Measurements from ENCODE around the gene NUP98.
A peak's percentile ranks its signal among the peaks of the same experiment; 100 is the strongest.

Gene NUP98

DNA sequence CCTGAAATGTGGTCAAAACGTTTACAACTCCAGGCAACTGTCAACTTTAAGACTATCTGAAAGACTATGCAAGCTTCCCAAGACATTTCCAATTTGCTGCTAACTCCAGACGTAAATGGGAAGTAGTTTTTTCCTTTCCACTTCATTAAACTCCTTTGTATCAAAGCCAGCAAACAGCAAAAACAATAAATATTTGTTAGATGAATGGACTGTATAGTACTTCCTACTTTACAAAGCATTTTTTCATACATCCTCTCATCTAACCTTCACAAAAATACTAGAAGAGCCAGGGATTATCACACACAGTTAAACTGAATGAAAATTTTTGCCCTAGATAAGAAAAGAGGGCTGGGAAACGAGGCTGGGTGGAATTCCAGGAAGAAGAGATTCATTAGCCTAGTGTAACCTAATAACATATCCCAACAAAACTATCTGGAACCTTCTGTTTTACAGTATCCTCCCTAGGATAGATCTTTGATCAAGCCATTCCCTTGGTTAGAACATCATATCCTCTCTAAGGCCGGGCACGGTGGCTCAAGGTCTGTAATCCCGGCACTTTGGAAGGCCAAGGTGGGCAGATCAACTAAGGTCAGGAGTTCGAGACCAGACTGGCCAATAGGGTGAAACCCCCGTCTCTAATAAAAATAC is 10.4 kb downstream of the NUP98 start:
- H3K36me3 ChIP-seq (ENCODE audit: insufficient read depth, low read length): peaks cover 7% of the 10 kb centered on the region; the same call in 1 of the 2 replicates
- peak overlapping the region; percentile 25 for H3K4me3 ChIP-seq (ENCODE audit: low read length, poor library complexity, severe bottlenecking)
- H3K9me2 ChIP-seq (replicated peaks; ENCODE audit: low read depth, low read length): no peaks in the 10 kb centered on the region
- peaks cover 8% of the 10 kb centered on the region; the same call in 1 of the 2 replicates for H3F3A ChIP-seq (ENCODE audit: low read depth)
- H3K9ac ChIP-seq (ENCODE audit: low read depth, low read length, poor library complexity, severe bottlenecking): peak overlapping the region; percentile 6
- H3K9me3 ChIP-seq (ENCODE audit: insufficient read depth, low read depth, low read length): no peaks in the 10 kb centered on the region
- H3K27me3 ChIP-seq (ENCODE audit: insufficient read depth, low read length, poor library complexity, severe bottlenecking): no peaks in the 10 kb centered on the region
- H2AFZ ChIP-seq (ENCODE audit: low read length): no peak overlapping the region
- H3K79me2 ChIP-seq (ENCODE audit: insufficient read depth, low read length): peaks cover 95% of the 10 kb centered on the region
- peak overlapping the region; percentile 50 for H3K4me2 ChIP-seq (ENCODE audit: low read depth, low read length, poor library complexity, severe bottlenecking)
- peaks cover 64% of the 10 kb centered on the region for H3K4me1 ChIP-seq (ENCODE audit: insufficient read depth, low read length, poor library complexity, severe bottlenecking)
- TF ChIP-seq CTCF (conservative IDR thresholded peaks at IDR 0.05; ENCODE audit: low read length): no peak
- no peak for TF ChIP-seq EZH2phosphoT487 (IDR thresholded peaks at IDR 0.05; ENCODE audit: borderline replicate concordance)
- H4K20me1 ChIP-seq (ENCODE audit: insufficient read depth, low read length, poor library complexity, severe bottlenecking): peaks cover 58% of the 10 kb centered on the region

DNA sequence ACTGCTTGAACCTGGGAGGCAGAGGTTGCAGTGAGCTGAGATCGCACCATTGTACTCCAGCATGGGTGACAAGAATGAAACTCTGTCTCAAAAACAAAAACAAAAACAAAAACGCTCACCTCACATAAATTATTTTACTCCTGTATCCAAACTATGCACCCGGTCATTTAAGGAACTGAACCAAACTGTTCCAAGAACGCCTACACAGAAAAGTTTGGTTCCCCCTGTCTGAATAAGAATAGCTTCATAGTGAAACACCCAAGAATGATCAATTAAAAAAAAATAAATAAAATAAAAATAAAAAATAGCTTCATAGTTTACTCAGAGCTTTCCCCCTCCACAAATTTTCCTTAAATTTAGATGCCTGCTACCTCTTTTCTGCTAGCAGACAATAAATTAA is 13.7 kb downstream of the NUP98 start:
- H3K79me2 ChIP-seq (ENCODE audit: insufficient read depth, low read length): peaks cover 88% of the 10 kb centered on the region
- TF ChIP-seq CTCF (conservative IDR thresholded peaks at IDR 0.05; ENCODE audit: low read length) (no peak), EZH2phosphoT487 (IDR thresholded peaks at IDR 0.05; ENCODE audit: borderline replicate concordance) (no peak)
- peaks cover 8% of the 10 kb centered on the region; the same call in 1 of the 2 replicates for H3F3A ChIP-seq (ENCODE audit: low read depth)
- no peaks in the 10 kb centered on the region for H3K9me2 ChIP-seq (replicated peaks; ENCODE audit: low read depth, low read length)
- no peak overlapping the region for H3K4me3 ChIP-seq (ENCODE audit: low read length, poor library complexity, severe bottlenecking)
- no peaks in the 10 kb centered on the region for H3K27me3 ChIP-seq (ENCODE audit: insufficient read depth, low read length, poor library complexity, severe bottlenecking)
- peak overlapping the region; percentile 38 for H3K9ac ChIP-seq (ENCODE audit: low read depth, low read length, poor library complexity, severe bottlenecking)
- H3K36me3 ChIP-seq (ENCODE audit: insufficient read depth, low read length): peaks cover 34% of the 10 kb centered on the region; the same call in 1 of the 2 replicates
- peak overlapping the region; percentile 50 for H3K4me2 ChIP-seq (ENCODE audit: low read depth, low read length, poor library complexity, severe bottlenecking)
- no peaks in the 10 kb centered on the region for H3K9me3 ChIP-seq (ENCODE audit: insufficient read depth, low read depth, low read length)
- H3K4me1 ChIP-seq (ENCODE audit: insufficient read depth, low read length, poor library complexity, severe bottlenecking): peaks cover 51% of the 10 kb centered on the region
- H2AFZ ChIP-seq (ENCODE audit: low read length): no peak overlapping the region
- peaks cover 50% of the 10 kb centered on the region for H4K20me1 ChIP-seq (ENCODE audit: insufficient read depth, low read length, poor library complexity, severe bottlenecking)

- TF ChIP-seq CTCF (conservative IDR thresholded peaks at IDR 0.05; ENCODE audit: low read length) (no peak), EZH2phosphoT487 (IDR thresholded peaks at IDR 0.05; ENCODE audit: borderline replicate concordance) (no peak)
- Histone ChIP-seq H3K4me1 (ENCODE audit: insufficient read depth, low read length, poor library complexity, severe bottlenecking) (peaks cover 51% of the 10 kb centered on the region), H4K20me1 (ENCODE audit: insufficient read depth, low read length, poor library complexity, severe bottlenecking) (peaks cover 48% of the 10 kb centered on the region), H3K36me3 (ENCODE audit: insufficient read depth, low read length) (peaks cover 41% of the 10 kb centered on the region; the same call in 1 of the 2 replicates), H3K27me3 (ENCODE audit: insufficient read depth, low read length, poor library complexity, severe bottlenecking) (no peaks in the 10 kb centered on the region), H3K9me3 (ENCODE audit: insufficient read depth, low read depth, low read length) (no peaks in the 10 kb centered on the region), H3K4me2 (ENCODE audit: low read depth, low read length, poor library complexity, severe bottlenecking) (peak overlapping the region; percentile 17), H3F3A (ENCODE audit: low read depth) (peaks cover 8% of the 10 kb centered on the region; the same call in 1 of the 2 replicates), H3K9ac (ENCODE audit: low read depth, low read length, poor library complexity, severe bottlenecking) (peak overlapping the region; percentile 24), H3K4me3 (ENCODE audit: low read length, poor library complexity, severe bottlenecking) (no peak overlapping the region), H3K79me2 (ENCODE audit: insufficient read depth, low read length) (peaks cover 87% of the 10 kb centered on the region), H3K9me2 (replicated peaks; ENCODE audit: low read depth, low read length) (no peaks in the 10 kb centered on the region), H2AFZ (ENCODE audit: low read length) (no peak overlapping the region)
Observed at GRCh38 chr11:3782963-3783362, 14.4 kb downstream of the NUP98 start.
